Neural progenitor cell (in vitro differentiated cells): ENCODE results near the gene OR8A1.

ENCODE experiments used
- EZH2phosphoT487 ChIP-seq: fragments of 200-600 bp; sonication (generic); IDR thresholded peaks from 2 replicates; pipeline ENCODE4 v1.6.1; 2017; ENCODE audit warnings: antibody characterized with exemption
- TF ChIP-seq, protein P1 (sequence below): fragments of 200-600 bp; sonication (generic); IDR thresholded peaks from 2 replicates; pipeline ENCODE4 v1.5.1; 2017; ENCODE audit warnings: antibody characterized with exemption, mild to moderate bottlenecking

DNA sequence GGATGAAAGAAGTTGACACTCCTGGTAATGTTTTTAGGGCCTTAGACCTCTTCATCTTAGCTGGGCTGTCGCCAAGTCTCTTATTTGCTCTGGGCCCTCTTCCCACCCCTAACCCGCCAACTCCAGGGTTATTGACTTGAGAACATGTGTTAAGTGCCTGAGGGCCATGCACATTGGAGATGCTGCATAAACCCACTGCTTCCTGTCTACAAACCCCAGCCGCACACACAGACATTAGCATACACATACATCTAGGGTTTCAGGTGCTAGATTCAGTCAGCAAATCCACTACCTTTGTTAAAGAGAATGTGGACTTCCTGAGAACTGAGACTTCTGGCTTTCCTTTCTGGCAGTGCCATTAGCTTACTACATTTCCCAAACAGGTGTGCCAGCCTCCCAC is 42.2 kb downstream of the OR8A1 start:
- TF ChIP-seq, protein P1, sequence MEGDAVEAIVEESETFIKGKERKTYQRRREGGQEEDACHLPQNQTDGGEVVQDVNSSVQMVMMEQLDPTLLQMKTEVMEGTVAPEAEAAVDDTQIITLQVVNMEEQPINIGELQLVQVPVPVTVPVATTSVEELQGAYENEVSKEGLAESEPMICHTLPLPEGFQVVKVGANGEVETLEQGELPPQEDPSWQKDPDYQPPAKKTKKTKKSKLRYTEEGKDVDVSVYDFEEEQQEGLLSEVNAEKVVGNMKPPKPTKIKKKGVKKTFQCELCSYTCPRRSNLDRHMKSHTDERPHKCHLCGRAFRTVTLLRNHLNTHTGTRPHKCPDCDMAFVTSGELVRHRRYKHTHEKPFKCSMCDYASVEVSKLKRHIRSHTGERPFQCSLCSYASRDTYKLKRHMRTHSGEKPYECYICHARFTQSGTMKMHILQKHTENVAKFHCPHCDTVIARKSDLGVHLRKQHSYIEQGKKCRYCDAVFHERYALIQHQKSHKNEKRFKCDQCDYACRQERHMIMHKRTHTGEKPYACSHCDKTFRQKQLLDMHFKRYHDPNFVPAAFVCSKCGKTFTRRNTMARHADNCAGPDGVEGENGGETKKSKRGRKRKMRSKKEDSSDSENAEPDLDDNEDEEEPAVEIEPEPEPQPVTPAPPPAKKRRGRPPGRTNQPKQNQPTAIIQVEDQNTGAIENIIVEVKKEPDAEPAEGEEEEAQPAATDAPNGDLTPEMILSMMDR, result no peak
- no peak for TF ChIP-seq EZH2phosphoT487
